Epithelial cell of esophagus (primary cell): ENCODE results near the gene MAP4K2.

Experiments
- DNase-seq: peaks from one replicate; pipeline ENCODE4 v3.0.0; 2010; ENCODE audit warnings: low read depth
- H3K4me3 ChIP-seq: 2 replicates; pipeline ENCODE4 v1.5.1; 2011; ENCODE audit warnings: mild to moderate bottlenecking, low read length, control low read depth
- TF ChIP-seq, protein P1 (sequence below): IDR thresholded peaks from 2 replicates; pipeline ENCODE4 v1.5.1; 2011; ENCODE audit warnings: low read depth, mild to moderate bottlenecking, low read length, control low read depth, inconsistent platforms; ENCODE audit not compliant: insufficient read depth; ENCODE audit errors: missing control alignments

The MAP4K2 gene

GRCh38 chr11:64809781-64810241 is 6.8 kb upstream of the MAP4K2 start:
- H3K4me3 ChIP-seq, result peak overlapping the region; percentile 78
- peak; percentile 77 for DNase-seq
- TF ChIP-seq, protein P1, sequence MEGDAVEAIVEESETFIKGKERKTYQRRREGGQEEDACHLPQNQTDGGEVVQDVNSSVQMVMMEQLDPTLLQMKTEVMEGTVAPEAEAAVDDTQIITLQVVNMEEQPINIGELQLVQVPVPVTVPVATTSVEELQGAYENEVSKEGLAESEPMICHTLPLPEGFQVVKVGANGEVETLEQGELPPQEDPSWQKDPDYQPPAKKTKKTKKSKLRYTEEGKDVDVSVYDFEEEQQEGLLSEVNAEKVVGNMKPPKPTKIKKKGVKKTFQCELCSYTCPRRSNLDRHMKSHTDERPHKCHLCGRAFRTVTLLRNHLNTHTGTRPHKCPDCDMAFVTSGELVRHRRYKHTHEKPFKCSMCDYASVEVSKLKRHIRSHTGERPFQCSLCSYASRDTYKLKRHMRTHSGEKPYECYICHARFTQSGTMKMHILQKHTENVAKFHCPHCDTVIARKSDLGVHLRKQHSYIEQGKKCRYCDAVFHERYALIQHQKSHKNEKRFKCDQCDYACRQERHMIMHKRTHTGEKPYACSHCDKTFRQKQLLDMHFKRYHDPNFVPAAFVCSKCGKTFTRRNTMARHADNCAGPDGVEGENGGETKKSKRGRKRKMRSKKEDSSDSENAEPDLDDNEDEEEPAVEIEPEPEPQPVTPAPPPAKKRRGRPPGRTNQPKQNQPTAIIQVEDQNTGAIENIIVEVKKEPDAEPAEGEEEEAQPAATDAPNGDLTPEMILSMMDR, result no peak

GRCh38 chr11:64805481-64805880 is 2.5 kb upstream of the MAP4K2 start:
- DNase-seq, result no peak
- TF ChIP-seq, protein P1, result no peak
- H3K4me3 ChIP-seq, result no peak overlapping the region

GRCh38 chr11:64804346-64805210 is 1.6 kb upstream of the MAP4K2 start:
- no peak for DNase-seq
- no peak overlapping the region for H3K4me3 ChIP-seq
- TF ChIP-seq, protein P1, result no peak

- no peak for DNase-seq
- TF ChIP-seq, protein P1, result no peak
- H3K4me3 ChIP-seq, result peak overlapping the region; percentile 65
These were observed 882 bp upstream of the MAP4K2 start for GRCh38 chr11:64803846-64804345.

GRCh38 chr11:64802370-64803157 is 450 bp downstream of the MAP4K2 start:
- no peak for DNase-seq
- H3K4me3 ChIP-seq, result peak overlapping the region; percentile 40
- TF ChIP-seq, protein P1, result no peak

DNA sequence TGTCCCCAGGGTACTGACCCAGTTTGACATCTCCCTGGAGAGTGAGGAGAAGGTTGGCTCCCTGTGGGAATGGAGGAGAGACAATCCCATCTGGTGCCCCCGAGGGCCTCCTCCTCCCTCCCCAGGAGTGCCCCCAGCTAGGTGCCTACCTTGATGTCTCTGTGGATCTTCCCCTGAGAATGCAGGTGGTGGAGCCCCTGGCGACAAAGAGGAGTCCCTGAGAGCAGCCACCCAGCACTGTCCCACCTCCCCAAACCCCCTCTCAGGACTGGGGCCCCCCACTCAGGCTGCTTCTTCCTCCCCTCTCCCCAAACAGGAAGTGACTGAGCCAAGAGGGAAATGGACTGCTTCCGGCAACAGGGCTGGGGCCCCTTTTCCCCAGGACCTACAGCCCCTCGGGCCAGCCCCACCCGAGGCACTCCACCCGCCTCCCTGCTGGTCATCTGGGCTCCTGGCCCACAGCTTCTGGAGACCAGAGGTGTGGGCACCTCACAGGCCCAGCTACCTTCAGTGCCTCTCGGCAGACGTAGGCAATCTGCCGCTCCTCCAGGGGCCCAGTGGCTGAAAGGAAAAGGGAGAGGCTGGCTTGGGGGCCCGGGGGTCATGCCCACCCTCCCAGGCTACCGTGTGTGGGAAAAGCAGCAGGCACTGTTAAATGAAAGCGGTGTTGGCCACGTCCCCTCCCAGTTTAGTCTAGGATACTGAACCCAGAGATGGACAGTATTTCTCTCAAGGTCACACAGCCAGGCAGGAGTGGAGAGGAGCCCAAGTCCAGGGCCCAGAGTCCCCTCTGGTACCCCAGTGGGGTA is 1.2 kb downstream of the MAP4K2 start:
- TF ChIP-seq, protein P1, result no peak
- DNase-seq, result no peak
- H3K4me3 ChIP-seq, result no peak overlapping the region
